K562 (cell line): ENCODE results near the gene BCL2L15. TPM values are rescaled to one million over a fixed set of nuclear protein-coding genes. Genes with fewer than 3 reads are reported as not detected.

Experiments
- ATAC-seq: fragments of 200-7000 bp; cut with Tn5 transposase; 3 replicates; pipeline ENCODE4 v1.9.1; 2020; ENCODE audit warnings: moderate library complexity
- BruUV-seq: library from RNA; stranded (reverse); fragments of 400-500 nt; replicated peaks from 2 replicates; lab custom pipeline; 2021; lab: Mats Ljungman, UMichigan
- CTCF ChIA-PET: fragments of 300-600 bp; formaldehyde crosslinking; extraction: SDS; loops from one replicate; lab custom pipeline; 2021; ENCODE audit warnings: low intra/inter-chr PET ratio; lab: Yijun Ruan, JAX
- POLR2A ChIA-PET: fragments of 300-600, 350-650 bp; sonication (Branson Sonifier 250); formaldehyde crosslinking; extraction: SDS; loops from one replicate; lab custom pipeline; 2021; ENCODE audit warnings: antibody characterized with exemption, inconsistent platforms; lab: Yijun Ruan, JAX
- DNase-seq, 4 experiments: peaks; one replicate each; pipeline versions ENCODE4 v3.0.0 to v3.0.0-alpha.2; 2011 to 2018; ENCODE audit warnings: low spot score in 3 of 4, mixed read lengths in 3 of 4; ENCODE audit errors: extremely low read depth in 1 of 4
- FAIRE-seq: peaks from 2 replicates; lab custom pipeline; 2011; peaks lifted over from hg19 to GRCh38; lab: Jason Lieb, UNC
- H2AFZ ChIP-seq: 2 replicates; pipeline ENCODE4 v1.6.0; 2011; ENCODE audit warnings: low read depth, low read length, control low read depth, inconsistent platforms
- H3K27ac ChIP-seq: fragments of 200-600 bp; 3 replicates; pipeline ENCODE4 v1.8.0; 2011; ENCODE audit warnings: low read depth, mild to moderate bottlenecking, control low read depth, inconsistent platforms, low read length, moderate library complexity, mixed read lengths; ENCODE audit errors: extremely low read depth
- H3K27me3 ChIP-seq, 2 experiments: fragments of 300-600 bp in 1 of 2; 2 replicates in 1 of 2; 3 replicates in 1 of 2; pipeline versions ENCODE4 v1.6.0 to v1.8.0; 2011; ENCODE audit warnings: inconsistent platforms in 2 of 2, low read length in 2 of 2, mild to moderate bottlenecking in 1 of 2, mixed read lengths in 1 of 2, moderate library complexity in 1 of 2; ENCODE audit not compliant: control insufficient read depth in 2 of 2, insufficient read depth in 2 of 2
- H3K36me3 ChIP-seq: fragments of 300-600 bp; 3 replicates; pipeline ENCODE4 v1.8.0; 2011; ENCODE audit warnings: mild to moderate bottlenecking, low read length, inconsistent platforms; ENCODE audit not compliant: control insufficient read depth, insufficient read depth
- H3K4me1 ChIP-seq, 2 experiments: fragments of 200-600 bp in 1 of 2; replicated peaks in 1 of 2; 2 replicates in 1 of 2; 3 replicates in 1 of 2; pipeline versions ENCODE4 v1.5.1 to v1.8.0; 2011; ENCODE audit warnings: inconsistent platforms in 2 of 2, low read length in 2 of 2, mild to moderate bottlenecking in 1 of 2, mixed read lengths in 1 of 2, moderate library complexity in 1 of 2; ENCODE audit not compliant: control insufficient read depth in 2 of 2, insufficient read depth in 2 of 2
- H3K4me2 ChIP-seq: 2 replicates; pipeline ENCODE4 v1.6.1; 2011; ENCODE audit warnings: low read length, control low read depth, inconsistent platforms, mixed read lengths; ENCODE audit not compliant: insufficient read depth
- H3K4me3 ChIP-seq: fragments of 200-600 bp; sonication (generic), shearing (Covaris generic); 2 replicates; pipeline ENCODE4 v1.5.1; 2016; ENCODE audit warnings: control low read depth, inconsistent platforms
- H3K79me2 ChIP-seq: fragments of 200-600 bp; 3 replicates; pipeline ENCODE4 v1.8.0; 2011; ENCODE audit warnings: low read length, inconsistent platforms; ENCODE audit not compliant: control insufficient read depth, insufficient read depth
- H3K9ac ChIP-seq, 2 experiments: 2 replicates each; pipeline versions ENCODE4 v1.6.0 to v1.6.1; 2011; ENCODE audit warnings: low read depth in 2 of 2, low read length in 2 of 2, control low read depth in 1 of 2, inconsistent platforms in 1 of 2, mild to moderate bottlenecking in 1 of 2, mixed read lengths in 1 of 2; ENCODE audit not compliant: insufficient read depth in 1 of 2
- H3K9me1 ChIP-seq: one replicate; pipeline ENCODE4 v1.6.0; 2011; ENCODE audit warnings: inconsistent platforms, mild to moderate bottlenecking, low read length, moderate library complexity; ENCODE audit not compliant: control insufficient read depth, insufficient read depth
- H3K9me3 ChIP-seq: replicated peaks from 2 replicates; pipeline ENCODE4 v1.5.1; 2011; ENCODE audit warnings: low read depth, low read length, inconsistent platforms; ENCODE audit not compliant: control insufficient read depth, insufficient read depth
- H4K20me1 ChIP-seq: replicated peaks from 2 replicates; pipeline ENCODE4 v1.6.1; 2011; ENCODE audit warnings: low read length, inconsistent platforms, mixed read lengths; ENCODE audit not compliant: control insufficient read depth, insufficient read depth
- ATF6 ChIP-seq: sonication (generic); formaldehyde crosslinking; IDR thresholded peaks from 2 replicates; pipeline ENCODE4 v1.4.0; 2020; ENCODE audit warnings: mild to moderate bottlenecking, missing genetic modification reagents
- CBFA2T2 ChIP-seq: fragments of 450-650 bp; conservative IDR thresholded peaks from 2 replicates; pipeline ENCODE4 v1.6.1; 2017; ENCODE audit warnings: mild to moderate bottlenecking
- CBFA2T3 ChIP-seq: fragments of 450-650 bp; IDR thresholded peaks from 2 replicates; pipeline ENCODE4 v1.6.1; 2017
- NR2C2 ChIP-seq, 2 experiments: fragments of 200-800 bp in 1 of 2; sonication (Bioruptor generic) in 1 of 2; sonication (generic) in 1 of 2; formaldehyde crosslinking in 1 of 2; IDR thresholded peaks; 2 replicates each; pipeline versions ENCODE4 v1.6.1 to v1.8.0; 2016 to 2022; ENCODE audit warnings: mild to moderate bottlenecking in 1 of 2, missing compliant biosample characterization in 1 of 2, missing genetic modification characterization in 1 of 2, missing genetic modification reagents in 1 of 2
- PHF20 ChIP-seq: fragments of 450-650 bp; IDR thresholded peaks from 2 replicates; pipeline ENCODE4 v1.6.1; 2018; ENCODE audit not compliant: partially characterized antibody
- PKNOX1 ChIP-seq: fragments of 450-650 bp; IDR thresholded peaks from 2 replicates; pipeline ENCODE4 v1.6.1; 2016
- SAFB2 ChIP-seq: fragments of 200-400 bp; formaldehyde crosslinking; IDR thresholded peaks from 2 replicates; pipeline ENCODE4 v1.6.1; 2018; ENCODE audit warnings: borderline replicate concordance, low read length, low read depth, moderate library complexity; ENCODE audit not compliant: severe bottlenecking
- ZNF121 ChIP-seq: sonication (generic); formaldehyde crosslinking; conservative IDR thresholded peaks from 2 replicates; pipeline ENCODE4 v1.8.0; 2022; ENCODE audit warnings: missing genetic modification reagents
- ZNF668 ChIP-seq: fragments of 250-450 bp; sonication (Bioruptor Pico); IDR thresholded peaks from 2 replicates; pipeline ENCODE4 v1.8.0; 2022; ENCODE audit warnings: mild to moderate bottlenecking, inconsistent platforms
- WGBS: fragments of 100-300 bp; shearing (Covaris generic); methylation state at CpG from one replicate; pipeline ENCODE4 v1.1.6; 2016; ENCODE audit warnings: low coverage, mixed read lengths; ENCODE audit not compliant: insufficient coverage; ENCODE audit errors: missing lambda C conversion rate; 5-methylcytosine and 5-hydroxymethylcytosine counted together
- in situ Hi-C: fragments of 300-500 bp; cut with MboI; formaldehyde crosslinking; loops from 4 replicates; pipeline ENCODE4 v1.15.0; 2018; ENCODE audit warnings: inconsistent platforms, mixed read lengths
- intact Hi-C: fragments of 100-400 bp; cut with micrococcal nuclease; formaldehyde crosslinking; loops from 2 replicates; pipeline ENCODE4 v1.14.2; 2022
- polyA plus RNA-seq, 8 experiments: library from polyadenylated mRNA; depleted of rRNA in 4 of 8; stranded (reverse) in 5 of 8; unstranded in 3 of 8; fragments of >200 nt; fragmentation: Nextera tagmentation in 2 of 8; fragmentation: Illumina TruSeq in 1 of 8; extraction: Ambion mirVana in 2 of 8; extraction: Trizol in 1 of 8; gene quantifications; 2 replicates each; pipeline versions ENCODE4 v1.2.1 to v1.2.3, GENCODE V29; 2011 to 2014; ENCODE audit warnings: inconsistent platforms in 1 of 8, missing spikeins in 1 of 8
- total RNA-seq, 7 experiments: library from RNA; depleted of rRNA in 6 of 7; stranded (reverse); fragments of >200 nt in 6 of 7; fragmentation: Illumina TruSeq in 2 of 7; extraction: Trizol in 2 of 7; gene quantifications; 2 replicates each; pipeline versions ENCODE4 v1.2.1 to v1.2.3, GENCODE V29; 2011 to 2021; ENCODE audit warnings: low replicate concordance in 1 of 7

Gene BCL2L15
- total and polyA plus RNA-seq, 9 of the 15 experiments (the other 6 are each of a cell fraction or from before 2014, with no cell fraction given) = 0.06 to 0.42 (median 0.28) TPM; not detected in 1

- no peak for TF ChIP-seq ATF6
- no peak for TF ChIP-seq PHF20
- TF ChIP-seq ZNF668 (CRISPR knock-in tag) = no peak
Measured at GRCh38 chr1:113917400-113918082, 30.2 kb upstream of the BCL2L15 start (continued).

- Histone ChIP-seq H3K36me3 (peaks cover 16% of the 10 kb centered on the region), H3K4me2 (no peak overlapping the region), H3K27me3 (no peaks in the 10 kb centered on the region), H3K27ac (no peak overlapping the region), H3K9me3 (no peaks in the 10 kb centered on the region), H4K20me1 (no peaks in the 10 kb centered on the region), H3K4me1 (peaks cover 25 to 52% of the 10 kb centered on the region in 2 experiments; a peak in 4 of 5 replicates), H3K79me2 (peaks cover 27% of the 10 kb centered on the region), H3K4me3 (no peak overlapping the region), H2AFZ (no peak overlapping the region), H3K9me1 (peaks cover 3% of the 10 kb centered on the region), H3K9ac (no peak overlapping the region)
- BruUV-seq = no TSS peak
- intact Hi-C loops (no loop called here), in situ Hi-C loops (no loop called here)
- DNase-seq (no peak), ATAC-seq (no peak), FAIRE-seq (no peak)
- peak; percentile 39; the same call in 1 of the 2 replicates for TF ChIP-seq CBFA2T3
- no peak for TF ChIP-seq NR2C2 (CRISPR knock-in tag; IDR thresholded peaks at IDR 0.05)
- TF ChIP-seq NR2C2 (tag; IDR thresholded peaks at IDR 0.05) = no peak
- peak; percentile 28; the same call in 1 of the 2 replicates for TF ChIP-seq PKNOX1
- peak; percentile 33; the same call in 1 of the 2 replicates for TF ChIP-seq ZNF121 (CRISPR knock-in tag)
- 0 out of 2 replicates have a peak, but pooled peaks have one; percentile 16 for TF ChIP-seq CBFA2T2
- TF ChIP-seq SAFB2 = no peak
- 82% methylated on average over 5 of the region's 5 CpGs for WGBS
- ChIA-PET CTCF (no interaction called here), POLR2A (interaction anchor here (1.4 to 6.5 kb wide), 3 partner anchors 8 to 13 kb away, joined by 4 to 64 read pairs (median 8); partner anchors contain the start of gene HIPK1)
Measured at GRCh38 chr1:113916974-113917373, 29.6 kb upstream of the BCL2L15 start.
